ENCODE results near the gene ALOX12. TPM values are rescaled to one million over a fixed set of nuclear protein-coding genes. Genes with fewer than 3 reads are reported as not detected.

Gene ALOX12
- polyA plus RNA-seq, 1 donor: 1.9 TPM

DNA sequence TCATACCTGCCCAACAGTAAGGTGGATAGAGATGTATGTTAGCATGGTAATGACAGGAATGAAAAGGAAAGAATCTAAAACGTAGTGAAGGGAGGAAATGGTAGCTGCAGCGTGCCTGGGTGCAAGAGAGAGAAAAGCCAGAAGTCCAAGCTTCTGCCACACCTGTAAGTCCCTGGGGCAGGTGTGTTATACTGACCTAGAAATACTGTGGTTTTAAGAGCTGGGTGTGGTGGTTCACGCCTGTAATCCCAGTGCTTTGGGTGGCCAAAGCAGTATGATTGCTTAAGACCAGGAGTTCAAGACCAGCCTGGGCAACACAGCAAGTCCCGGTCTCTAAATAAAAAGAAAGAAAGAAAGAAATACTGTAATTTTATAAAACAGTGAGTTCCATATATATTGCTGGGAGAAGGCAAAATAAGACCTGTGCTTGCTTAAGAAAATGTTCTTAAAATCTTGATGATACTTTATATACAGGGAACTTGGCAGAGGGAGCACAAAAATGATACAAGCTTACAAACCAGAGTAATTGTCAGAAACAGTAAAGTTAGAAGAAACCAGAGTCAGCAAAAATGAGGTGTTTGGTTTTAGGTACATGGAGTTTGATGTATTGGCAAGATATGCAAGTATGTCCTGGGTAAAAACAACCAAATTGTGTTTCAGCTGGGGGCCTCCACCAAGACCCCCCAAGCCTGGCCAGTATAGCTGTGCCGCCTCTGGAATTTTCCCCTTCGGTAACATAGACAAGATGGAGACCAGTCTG lies 6.6 kb downstream of the ALOX12 start:
- DNase-seq (ENCODE audit: low read depth): no peak

GRCh38 chr17:7003745-7004144 lies 7.9 kb downstream of the ALOX12 start:
- DNase-seq (ENCODE audit: low read depth): no peak

- no peak for DNase-seq (ENCODE audit: low read depth)
Measured at GRCh38 chr17:7004398-7005253, 8.8 kb downstream of the ALOX12 start.

DNA sequence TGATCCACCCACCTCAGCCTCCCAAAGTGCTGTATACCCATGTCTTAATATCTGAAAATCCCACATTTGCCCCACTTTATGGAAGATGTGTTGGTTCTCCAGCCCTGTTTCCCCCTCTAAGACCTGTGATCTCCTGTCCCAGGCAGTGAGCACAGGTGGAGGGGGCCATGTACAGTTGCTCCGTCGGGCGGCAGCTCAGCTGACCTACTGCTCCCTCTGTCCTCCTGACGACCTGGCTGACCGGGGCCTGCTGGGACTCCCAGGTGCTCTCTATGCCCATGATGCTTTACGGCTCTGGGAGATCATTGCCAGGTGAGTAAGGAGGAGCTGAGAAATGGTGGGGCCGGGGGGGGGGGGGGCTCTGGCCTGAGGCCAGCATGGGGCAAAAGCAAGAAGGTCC lies 9.9 kb downstream of the ALOX12 start:
- DNase-seq (ENCODE audit: low read depth): no peak

GRCh38 chr17:7007143-7007542 lies 11.3 kb downstream of the ALOX12 start:
- no peak for DNase-seq (ENCODE audit: low read depth)

- no peak for DNase-seq (ENCODE audit: low read depth)
Measured at GRCh38 chr17:7010523-7010922, 14.7 kb downstream of the ALOX12 start.

DNA sequence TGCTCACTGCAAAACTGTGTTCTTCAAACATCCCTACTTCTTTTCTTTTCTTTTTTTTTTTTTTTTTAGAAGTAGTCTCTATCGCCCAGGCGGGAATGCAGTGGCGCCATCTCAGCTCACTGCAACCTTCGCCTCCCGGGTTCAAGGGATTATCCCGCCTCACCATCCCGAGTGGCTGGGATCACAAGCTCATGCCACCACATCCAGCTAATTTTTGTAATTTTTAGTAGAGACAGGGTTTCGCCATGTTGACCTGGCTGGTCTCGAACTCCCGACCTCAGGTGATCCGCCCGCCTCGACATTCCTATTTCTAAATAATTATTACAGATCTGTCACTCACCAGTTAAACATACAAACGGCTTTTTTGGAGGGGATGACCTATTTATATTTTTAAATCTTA lies 15.6 kb downstream of the ALOX12 start:
- no peak for DNase-seq (ENCODE audit: low read depth)

- DNase-seq (ENCODE audit: low read depth): no peak
Measured at GRCh38 chr17:7011942-7012254, 16.0 kb downstream of the ALOX12 start.

DNA sequence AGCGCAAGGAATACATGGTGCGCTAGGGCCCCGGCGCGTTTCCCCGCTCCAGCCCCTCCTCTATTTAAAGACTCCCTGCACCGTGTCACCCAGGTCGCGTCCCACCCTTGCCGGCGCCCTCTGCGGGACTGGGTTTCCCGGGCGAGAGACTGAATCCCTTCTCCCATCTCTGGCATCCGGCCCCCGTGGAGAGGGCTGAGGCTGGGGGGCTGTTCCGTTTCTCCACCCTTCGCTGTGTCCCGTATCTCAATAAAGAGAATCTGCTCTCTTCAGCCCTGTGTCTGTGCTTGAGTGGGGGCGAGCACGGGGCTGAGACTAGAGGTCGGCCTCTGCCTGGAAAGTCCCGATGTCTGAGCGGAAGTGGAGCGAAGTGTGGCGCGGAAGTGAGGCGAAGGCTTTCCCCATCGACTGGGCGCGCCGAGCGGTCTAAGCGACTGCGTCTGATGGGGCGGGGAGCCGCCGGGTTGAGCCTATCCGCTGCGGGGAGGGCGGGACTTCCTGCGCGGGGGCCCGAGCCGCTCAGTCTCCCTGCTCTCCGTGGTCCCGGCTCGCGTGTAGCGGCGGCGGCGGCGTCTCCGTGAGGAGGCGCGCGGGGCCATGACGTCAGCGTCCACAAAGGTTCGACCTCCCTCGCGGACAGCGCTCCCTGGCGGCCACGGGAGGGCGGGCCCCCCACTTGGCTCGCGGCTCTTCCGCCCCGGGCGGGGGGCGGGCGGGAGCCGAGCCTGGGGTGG lies 18.6 kb downstream of the ALOX12 start:
- DNase-seq (ENCODE audit: low read depth): peak; percentile 84

GRCh38 chr17:7014995-7015958 lies 19.4 kb downstream of the ALOX12 start:
- peak; percentile 34 for DNase-seq (ENCODE audit: low read depth)

DNA sequence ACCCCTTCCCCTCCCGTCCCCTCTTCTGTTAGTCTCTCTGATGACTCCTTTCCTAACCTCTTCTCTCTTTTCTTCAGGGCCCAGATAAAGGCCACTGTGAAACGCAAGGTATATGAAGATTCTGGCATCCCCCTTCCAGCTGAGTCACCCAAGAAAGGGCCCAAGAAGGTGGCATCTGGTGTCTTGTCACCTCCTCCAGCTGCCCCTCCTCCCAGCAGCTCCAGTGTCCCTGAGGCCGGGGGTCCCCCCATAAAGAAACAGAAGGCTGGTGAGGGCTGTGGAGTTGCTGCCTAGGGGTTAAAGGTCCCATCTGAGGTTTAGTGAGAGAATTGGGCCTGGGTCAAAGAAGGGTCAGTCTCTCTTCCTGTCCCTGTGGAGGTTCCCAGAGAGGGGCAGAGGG lies 20.6 kb downstream of the ALOX12 start:
- no peak for DNase-seq (ENCODE audit: low read depth)

DNA sequence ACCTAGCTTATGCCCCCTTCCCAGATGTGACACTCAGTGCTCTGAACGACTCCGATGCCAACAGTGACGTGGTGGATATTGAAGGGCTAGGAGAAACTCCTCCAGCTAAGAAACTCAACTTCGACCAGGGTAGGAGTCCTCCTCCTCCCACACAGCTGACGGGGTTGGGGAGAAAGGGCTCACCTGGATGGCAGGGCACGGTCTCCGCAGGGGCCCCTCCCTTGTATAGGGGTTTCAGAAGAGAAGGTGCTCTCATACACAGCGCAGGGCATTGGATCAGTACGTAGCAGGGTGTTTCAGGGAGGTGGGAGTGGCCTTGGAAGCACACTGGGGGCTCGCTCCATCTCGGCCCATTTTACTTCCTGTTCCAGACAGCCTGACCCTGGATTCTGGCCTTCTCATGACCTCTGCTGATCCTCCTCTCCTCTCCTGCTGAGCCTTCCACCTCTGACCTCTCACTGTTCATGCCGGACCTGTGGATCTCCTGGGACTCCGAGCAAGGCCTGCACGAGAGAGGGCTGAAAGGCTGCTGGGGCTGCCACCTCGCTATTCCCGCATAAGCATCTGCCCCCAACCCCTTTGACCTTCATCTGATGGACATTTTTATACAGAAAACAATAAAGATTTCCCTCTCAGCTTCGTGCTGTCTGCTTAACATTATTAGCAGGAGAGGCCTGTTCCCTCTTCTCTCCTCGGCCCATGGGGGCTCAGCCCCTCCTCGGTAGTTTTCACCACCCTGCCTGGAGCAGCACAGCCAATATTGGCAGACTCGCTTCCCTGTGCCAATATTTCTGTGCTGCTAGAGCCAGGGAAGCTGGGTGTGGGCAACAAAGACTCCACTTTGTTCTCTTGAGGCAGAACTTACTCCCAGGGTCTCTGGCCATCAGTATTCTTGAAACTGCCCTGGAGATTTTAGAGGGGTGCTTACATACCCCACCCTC lies 21.3 kb downstream of the ALOX12 start:
- DNase-seq (ENCODE audit: low read depth): no peak

GRCh38 chr17:7017827-7018200 lies 22.0 kb downstream of the ALOX12 start:
- no peak for DNase-seq (ENCODE audit: low read depth)

- DNase-seq (ENCODE audit: low read depth): no peak
Measured at GRCh38 chr17:7018331-7018964, 22.6 kb downstream of the ALOX12 start.

GRCh38 chr17:7019367-7019766 lies 23.5 kb downstream of the ALOX12 start:
- DNase-seq (ENCODE audit: low read depth): no peak

- DNase-seq (ENCODE audit: low read depth): no peak
Measured at GRCh38 chr17:7019839-7020519, 24.1 kb downstream of the ALOX12 start.

DNA sequence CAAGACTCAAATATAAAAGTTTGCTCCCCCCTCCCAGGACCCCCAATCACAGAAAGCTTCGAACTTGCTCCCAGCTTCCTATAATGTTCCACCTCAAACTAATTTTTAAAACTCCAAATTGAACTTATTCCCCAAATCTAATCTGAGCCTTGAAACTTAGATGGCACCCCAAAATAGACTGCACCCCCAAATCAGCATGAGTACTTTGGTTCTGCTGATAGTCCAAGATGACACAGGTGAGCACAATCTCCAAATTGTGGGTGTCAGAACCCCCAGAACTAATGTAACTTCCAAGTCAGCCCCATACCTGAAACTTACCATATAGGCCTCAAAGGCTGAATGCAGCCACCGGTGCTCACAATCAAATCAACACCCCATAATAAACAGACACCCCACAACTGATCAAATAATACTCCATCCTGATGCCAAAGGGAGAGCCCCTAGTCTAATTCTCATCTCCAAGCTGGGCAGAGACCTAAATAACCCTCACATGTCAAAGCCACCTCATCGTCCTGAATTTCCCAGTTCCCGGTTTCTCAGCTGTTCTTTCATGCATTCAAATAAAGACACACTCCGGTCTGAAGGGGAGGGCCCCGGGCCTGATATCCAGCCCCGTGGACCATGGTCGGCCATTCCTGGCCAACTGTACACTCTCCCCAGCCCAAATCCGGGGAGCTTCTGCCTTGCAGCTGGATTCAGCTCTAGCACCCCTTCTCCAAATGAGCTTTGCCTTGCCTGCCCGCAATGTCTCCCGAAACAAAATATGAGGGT lies 25.2 kb downstream of the ALOX12 start:
- DNase-seq (ENCODE audit: low read depth): no peak

GRCh38 chr17:7021993-7022778 lies 26.3 kb downstream of the ALOX12 start:
- no peak for DNase-seq (ENCODE audit: low read depth)
